ENCODE results near the gene EPB41. TPM values are rescaled to one million over a fixed set of nuclear protein-coding genes. Genes with fewer than 3 reads are reported as not detected.
"Not testable (repeated sequence)": the region's sequence is repeated elsewhere in the genome, so short reads cannot be mapped to it uniquely, and the experiment has no call there.

EPB41 gene
- total RNA-seq, 1 donor from 2014 or later, result 9.7 TPM

DNA sequence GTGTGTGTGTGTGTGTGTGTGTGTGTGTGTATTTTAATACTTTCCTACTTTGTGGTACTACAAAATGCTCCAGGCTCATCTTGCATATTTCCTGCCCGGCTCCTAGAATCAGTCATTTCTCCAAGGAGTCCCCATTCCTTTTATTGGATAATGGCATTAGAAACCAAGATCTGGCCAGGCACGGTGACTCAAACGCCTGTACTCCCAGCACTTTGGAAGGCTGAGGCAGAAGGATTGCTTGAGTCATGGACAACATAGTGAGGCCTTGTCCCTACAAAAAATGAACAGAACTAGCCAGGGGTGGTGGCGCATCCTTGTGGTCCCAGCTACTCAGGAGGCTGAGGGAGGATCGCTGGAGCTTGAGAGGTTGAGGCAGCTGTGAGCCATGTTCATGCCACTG is 20.3 kb downstream of the EPB41 start:
- Mint-ChIP-seq H3K27me3 (ENCODE audit: unreplicated experiment) (no peaks in the 10 kb centered on the region), H3K9me3 (ENCODE audit: unreplicated experiment) (no peaks in the 10 kb centered on the region), H3K4me1 (ENCODE audit: unreplicated experiment) (no peaks in the 10 kb centered on the region), H3K36me3 (ENCODE audit: unreplicated experiment) (no peaks in the 10 kb centered on the region), H3K4me3 (ENCODE audit: unreplicated experiment) (no peak overlapping the region), H3K27ac (ENCODE audit: unreplicated experiment) (no peak overlapping the region)
- TF ChIP-seq, protein P1, sequence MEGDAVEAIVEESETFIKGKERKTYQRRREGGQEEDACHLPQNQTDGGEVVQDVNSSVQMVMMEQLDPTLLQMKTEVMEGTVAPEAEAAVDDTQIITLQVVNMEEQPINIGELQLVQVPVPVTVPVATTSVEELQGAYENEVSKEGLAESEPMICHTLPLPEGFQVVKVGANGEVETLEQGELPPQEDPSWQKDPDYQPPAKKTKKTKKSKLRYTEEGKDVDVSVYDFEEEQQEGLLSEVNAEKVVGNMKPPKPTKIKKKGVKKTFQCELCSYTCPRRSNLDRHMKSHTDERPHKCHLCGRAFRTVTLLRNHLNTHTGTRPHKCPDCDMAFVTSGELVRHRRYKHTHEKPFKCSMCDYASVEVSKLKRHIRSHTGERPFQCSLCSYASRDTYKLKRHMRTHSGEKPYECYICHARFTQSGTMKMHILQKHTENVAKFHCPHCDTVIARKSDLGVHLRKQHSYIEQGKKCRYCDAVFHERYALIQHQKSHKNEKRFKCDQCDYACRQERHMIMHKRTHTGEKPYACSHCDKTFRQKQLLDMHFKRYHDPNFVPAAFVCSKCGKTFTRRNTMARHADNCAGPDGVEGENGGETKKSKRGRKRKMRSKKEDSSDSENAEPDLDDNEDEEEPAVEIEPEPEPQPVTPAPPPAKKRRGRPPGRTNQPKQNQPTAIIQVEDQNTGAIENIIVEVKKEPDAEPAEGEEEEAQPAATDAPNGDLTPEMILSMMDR (IDR thresholded peaks at IDR 0.05), result no peak
- no peak for DNase-seq (ENCODE audit: extremely low spot score, unreplicated experiment)

DNA sequence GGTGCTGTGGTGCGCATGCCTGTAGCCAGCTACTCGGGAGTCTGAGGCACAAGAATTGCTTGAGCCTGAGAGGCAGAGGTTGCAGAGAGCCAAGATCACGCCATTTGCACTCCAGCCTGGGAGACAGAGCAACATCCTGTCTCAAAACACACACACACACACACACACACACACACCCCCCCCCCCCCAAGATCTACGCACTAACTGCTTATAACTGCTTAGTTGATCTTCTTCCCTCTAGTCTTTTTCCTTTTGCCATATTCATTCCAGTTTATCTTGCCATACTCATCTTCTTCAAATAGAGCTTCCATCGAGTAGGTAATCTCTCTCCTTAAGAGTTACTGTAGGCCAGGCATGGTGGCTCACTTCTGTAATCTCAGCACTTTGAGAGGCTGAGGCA is 20.9 kb downstream of the EPB41 start:
- no peak overlapping the region for H3K27ac Mint-ChIP-seq (ENCODE audit: unreplicated experiment)
- TF ChIP-seq, protein P1 (IDR thresholded peaks at IDR 0.05), result no peak
- no peak for DNase-seq (ENCODE audit: extremely low spot score, unreplicated experiment)
- H3K27me3 Mint-ChIP-seq (ENCODE audit: unreplicated experiment), result no peaks in the 10 kb centered on the region
- H3K36me3 Mint-ChIP-seq (ENCODE audit: unreplicated experiment), result no peaks in the 10 kb centered on the region
- no peaks in the 10 kb centered on the region for H3K9me3 Mint-ChIP-seq (ENCODE audit: unreplicated experiment)
- H3K4me1 Mint-ChIP-seq (ENCODE audit: unreplicated experiment), result no peaks in the 10 kb centered on the region
- no peak overlapping the region for H3K4me3 Mint-ChIP-seq (ENCODE audit: unreplicated experiment)

GRCh38 chr1:28936094-28936493 is 21.7 kb downstream of the EPB41 start:
- H3K4me3 Mint-ChIP-seq (ENCODE audit: unreplicated experiment), result no peak overlapping the region
- no peaks in the 10 kb centered on the region for H3K4me1 Mint-ChIP-seq (ENCODE audit: unreplicated experiment)
- no peak overlapping the region for H3K27ac Mint-ChIP-seq (ENCODE audit: unreplicated experiment)
- H3K9me3 Mint-ChIP-seq (ENCODE audit: unreplicated experiment), result no peaks in the 10 kb centered on the region
- TF ChIP-seq, protein P1 (IDR thresholded peaks at IDR 0.05), result no peak
- no peaks in the 10 kb centered on the region for H3K27me3 Mint-ChIP-seq (ENCODE audit: unreplicated experiment)
- no peaks in the 10 kb centered on the region for H3K36me3 Mint-ChIP-seq (ENCODE audit: unreplicated experiment)
- DNase-seq (ENCODE audit: extremely low spot score, unreplicated experiment), result no peak

- TF ChIP-seq, protein P1 (IDR thresholded peaks at IDR 0.05), result no peak
- Mint-ChIP-seq H3K27ac (ENCODE audit: unreplicated experiment) (no peak overlapping the region), H3K36me3 (ENCODE audit: unreplicated experiment) (no peaks in the 10 kb centered on the region)
Measured at GRCh38 chr1:28936528-28936927, 22.2 kb downstream of the EPB41 start.

DNA sequence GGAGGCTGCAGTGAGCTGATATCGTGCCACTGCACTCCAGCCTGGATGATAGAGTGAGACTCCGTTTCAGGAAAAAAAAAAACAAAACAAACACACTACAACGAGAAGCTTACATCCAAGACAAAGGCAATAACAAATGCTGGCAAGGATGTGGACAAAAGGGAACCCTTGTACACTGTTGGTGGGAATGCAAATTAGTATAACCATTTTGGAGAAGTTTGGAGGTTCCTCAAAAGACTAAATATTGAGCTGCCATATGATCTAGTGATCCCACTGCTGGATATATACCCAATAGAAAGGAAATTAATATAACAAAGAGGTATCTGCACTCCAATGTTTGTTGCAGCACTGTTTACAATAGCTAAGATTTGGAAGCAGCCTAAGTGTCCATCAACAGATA is 29.2 kb downstream of the EPB41 start:
- not testable (repeated sequence) for H3K4me1 Mint-ChIP-seq (ENCODE audit: unreplicated experiment); H3K27ac Mint-ChIP-seq (ENCODE audit: unreplicated experiment); H3K36me3 Mint-ChIP-seq (ENCODE audit: unreplicated experiment); H3K4me3 Mint-ChIP-seq (ENCODE audit: unreplicated experiment); DNase-seq (ENCODE audit: extremely low spot score, unreplicated experiment); H3K27me3 Mint-ChIP-seq (ENCODE audit: unreplicated experiment); H3K9me3 Mint-ChIP-seq (ENCODE audit: unreplicated experiment)

More at GRCh38 chr1:28936528-28936927, 22.2 kb downstream of the EPB41 start:
- H3K9me3 Mint-ChIP-seq (ENCODE audit: unreplicated experiment), result no peaks in the 10 kb centered on the region
- H3K4me1 Mint-ChIP-seq (ENCODE audit: unreplicated experiment), result no peaks in the 10 kb centered on the region
- DNase-seq (ENCODE audit: extremely low spot score, unreplicated experiment), result no peak
- H3K27me3 Mint-ChIP-seq (ENCODE audit: unreplicated experiment), result no peaks in the 10 kb centered on the region
- no peak overlapping the region for H3K4me3 Mint-ChIP-seq (ENCODE audit: unreplicated experiment)

GRCh38 chr1:28950006-28950405 is 35.6 kb downstream of the EPB41 start:
- H3K27ac Mint-ChIP-seq (ENCODE audit: unreplicated experiment), result no peak overlapping the region
- DNase-seq (ENCODE audit: extremely low spot score, unreplicated experiment), result no peak
- no peaks in the 10 kb centered on the region for H3K4me1 Mint-ChIP-seq (ENCODE audit: unreplicated experiment)
- H3K36me3 Mint-ChIP-seq (ENCODE audit: unreplicated experiment), result no peaks in the 10 kb centered on the region
- H3K9me3 Mint-ChIP-seq (ENCODE audit: unreplicated experiment), result no peaks in the 10 kb centered on the region
- H3K27me3 Mint-ChIP-seq (ENCODE audit: unreplicated experiment), result no peaks in the 10 kb centered on the region
- H3K4me3 Mint-ChIP-seq (ENCODE audit: unreplicated experiment), result no peak overlapping the region
- TF ChIP-seq, protein P1 (IDR thresholded peaks at IDR 0.05), result no peak

All from osteocyte (in vitro differentiated cells).